ACC112 (cell line): ENCODE measurements around the gene SFMBT1.

Experiments
- H2AFZ ChIP-seq: fragments of 200-600 bp; sonication (generic); one replicate; pipeline ENCODE4 v1.6.0; 2017; ENCODE audit warnings: antibody characterized with exemption, low read length; ENCODE audit not compliant: unreplicated experiment
- H3K27ac ChIP-seq: fragments of 200-600 bp; sonication (generic); 2 replicates; pipeline ENCODE4 v1.5.1; 2014; ENCODE audit warnings: low read depth, mild to moderate bottlenecking, antibody characterized with exemption, low read length, moderate library complexity
- H3K27me3 ChIP-seq: fragments of 200-600 bp; sonication (generic); 2 replicates; pipeline ENCODE4 v1.6.1; 2014; ENCODE audit warnings: mild to moderate bottlenecking, antibody characterized with exemption, low read length, moderate library complexity, mixed read lengths; ENCODE audit not compliant: insufficient read depth
- H3K36me3 ChIP-seq: fragments of 200-600 bp; sonication (generic); 2 replicates; pipeline ENCODE4 v1.6.1; 2016; ENCODE audit warnings: mild to moderate bottlenecking, antibody characterized with exemption, low read length, moderate library complexity, mixed read lengths; ENCODE audit not compliant: insufficient read depth
- H3K4me1 ChIP-seq: fragments of 200-600 bp; sonication (generic); one replicate; pipeline ENCODE4 v1.6.1; 2016; ENCODE audit warnings: low read length, mixed read lengths; ENCODE audit not compliant: insufficient read depth, unreplicated experiment, control insufficient read depth
- H3K4me3 ChIP-seq: fragments of 200-600 bp; sonication (generic); 2 replicates; pipeline ENCODE4 v1.5.1; 2014; ENCODE audit warnings: mild to moderate bottlenecking, low read depth, low read length
- H3K79me2 ChIP-seq: fragments of 200-600 bp; sonication (generic); one replicate; pipeline ENCODE4 v1.6.0; 2016; ENCODE audit warnings: low read length; ENCODE audit not compliant: control insufficient read depth, unreplicated experiment, insufficient read depth

SFMBT1 gene

DNA sequence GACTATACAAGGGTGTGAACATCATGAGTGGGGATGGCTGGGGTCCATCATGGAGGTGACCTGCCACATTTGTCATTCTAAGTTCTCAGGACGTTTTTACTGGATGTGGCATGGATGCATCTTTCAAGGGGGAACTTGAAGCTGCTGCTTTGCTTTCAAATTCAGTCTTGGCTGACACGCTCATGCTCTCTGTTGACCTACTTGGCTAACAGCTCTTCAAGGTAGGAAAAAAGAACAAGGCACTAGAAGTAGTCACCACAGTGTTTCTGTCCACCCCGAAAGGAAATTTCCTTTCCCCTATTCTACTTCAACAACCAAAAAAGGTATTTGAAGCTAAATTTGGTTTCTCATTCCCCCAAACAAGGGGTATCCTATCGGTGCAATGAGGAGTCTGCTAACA, 163.5 kb downstream of the SFMBT1 start:
- Histone ChIP-seq H3K27me3 (no peaks in the 10 kb centered on the region), H2AFZ (no peak overlapping the region), H3K79me2 (peaks cover 5% of the 10 kb centered on the region), H3K4me1 (no peaks in the 10 kb centered on the region), H3K36me3 (peaks cover 15% of the 10 kb centered on the region; the same call in 1 of the 2 replicates), H3K27ac (no peak overlapping the region), H3K4me3 (no peak overlapping the region)

DNA sequence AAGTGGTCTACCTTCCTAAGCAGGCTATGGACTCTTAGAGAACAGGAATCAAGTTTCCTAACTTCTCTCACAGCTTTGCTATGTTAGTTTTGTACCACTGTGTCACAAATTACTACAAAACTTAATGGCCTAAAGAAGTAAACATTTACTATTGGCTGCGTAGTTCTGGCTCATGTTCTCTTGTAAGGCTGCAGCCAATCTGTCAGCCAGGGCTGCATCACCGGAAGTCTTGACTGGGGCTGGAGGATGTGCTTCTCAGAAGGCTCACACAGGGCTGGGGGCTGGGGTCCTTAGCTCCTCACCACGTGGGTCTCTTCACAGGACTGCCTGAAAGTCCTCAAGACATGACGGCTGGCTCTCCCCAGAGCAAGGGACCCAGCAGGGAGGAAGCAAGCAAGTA, 164.0 kb downstream of the SFMBT1 start:
- Histone ChIP-seq H3K4me3 (no peak overlapping the region), H3K27ac (no peak overlapping the region), H3K36me3 (peaks cover 15% of the 10 kb centered on the region; the same call in 1 of the 2 replicates), H3K4me1 (no peaks in the 10 kb centered on the region), H3K79me2 (peaks cover 2% of the 10 kb centered on the region), H3K27me3 (no peaks in the 10 kb centered on the region), H2AFZ (no peak overlapping the region)

DNA sequence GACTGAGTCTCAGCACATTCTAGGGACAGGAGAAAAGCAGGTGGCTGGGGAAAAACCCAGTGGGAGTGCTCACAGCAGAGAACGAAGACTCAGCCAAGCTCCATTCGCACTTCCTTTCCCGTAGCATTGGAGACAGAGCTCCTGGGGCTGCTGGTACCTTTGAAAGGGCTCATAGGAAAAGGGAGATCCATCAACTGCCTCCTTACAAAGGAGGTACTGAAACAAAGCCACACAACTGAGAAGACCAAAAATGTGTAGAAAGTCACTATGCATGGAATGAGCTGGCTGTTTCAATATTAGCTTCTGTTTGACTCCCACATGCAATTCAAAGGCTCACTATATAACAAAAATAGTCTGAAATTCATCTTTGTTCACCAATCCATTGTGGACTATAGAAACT, 165.4 kb downstream of the SFMBT1 start:
- H3K27me3 ChIP-seq, result no peaks in the 10 kb centered on the region
- no peak overlapping the region for H2AFZ ChIP-seq
- no peak overlapping the region for H3K27ac ChIP-seq
- peaks cover 2% of the 10 kb centered on the region for H3K79me2 ChIP-seq
- H3K4me3 ChIP-seq, result no peak overlapping the region
- H3K36me3 ChIP-seq, result peaks cover 10% of the 10 kb centered on the region; the same call in 1 of the 2 replicates
- H3K4me1 ChIP-seq, result no peaks in the 10 kb centered on the region

GRCh38 chr3:52880047-52880446, 165.8 kb downstream of the SFMBT1 start:
- no peak overlapping the region for H3K27ac ChIP-seq
- H3K4me3 ChIP-seq, result no peak overlapping the region
- H3K79me2 ChIP-seq, result peaks cover 2% of the 10 kb centered on the region
- no peak overlapping the region for H2AFZ ChIP-seq
- H3K27me3 ChIP-seq, result no peaks in the 10 kb centered on the region
- no peaks in the 10 kb centered on the region for H3K4me1 ChIP-seq
- H3K36me3 ChIP-seq, result peaks cover 5% of the 10 kb centered on the region; the same call in 1 of the 2 replicates

GRCh38 chr3:52879581-52879980, 166.3 kb downstream of the SFMBT1 start:
- Histone ChIP-seq H3K27ac (no peak overlapping the region), H2AFZ (no peak overlapping the region), H3K79me2 (peaks cover 4% of the 10 kb centered on the region), H3K4me1 (no peaks in the 10 kb centered on the region), H3K27me3 (no peaks in the 10 kb centered on the region), H3K4me3 (no peak overlapping the region), H3K36me3 (0 out of 2 replicates have a peak, but pooled peaks cover 2% of the 10 kb centered on the region)

- Histone ChIP-seq H2AFZ (no peak overlapping the region), H3K27me3 (no peaks in the 10 kb centered on the region), H3K4me1 (peaks cover 4% of the 10 kb centered on the region), H3K27ac (no peak overlapping the region), H3K79me2 (peaks cover 4% of the 10 kb centered on the region), H3K36me3 (no peaks in the 10 kb centered on the region), H3K4me3 (no peak overlapping the region)
Measured at GRCh38 chr3:52879090-52879489, 166.8 kb downstream of the SFMBT1 start.

DNA sequence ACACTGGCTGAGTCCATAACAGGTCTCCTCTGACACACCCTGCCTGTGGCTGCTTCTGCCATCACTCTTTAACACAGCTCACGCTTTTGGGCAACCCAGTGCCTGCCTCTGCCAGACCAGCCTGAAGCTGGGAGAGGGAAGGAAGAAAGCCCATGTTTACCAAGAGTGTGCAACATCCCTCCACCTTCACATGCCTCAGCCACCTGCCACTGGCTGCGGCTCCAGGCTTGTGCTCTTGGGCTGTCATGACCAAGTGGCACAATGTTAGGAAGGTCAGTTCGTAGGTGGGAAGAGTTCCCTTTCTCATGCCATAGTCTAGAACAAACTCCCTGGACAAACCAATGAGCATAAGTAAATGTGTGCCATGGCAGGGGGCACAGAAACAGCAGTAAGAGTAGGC, 168.8 kb downstream of the SFMBT1 start:
- Histone ChIP-seq H3K79me2 (peaks cover 14% of the 10 kb centered on the region), H3K36me3 (no peaks in the 10 kb centered on the region), H3K4me1 (peaks cover 11% of the 10 kb centered on the region), H3K27ac (no peak overlapping the region), H3K4me3 (no peak overlapping the region), H3K27me3 (no peaks in the 10 kb centered on the region), H2AFZ (no peak overlapping the region)

DNA sequence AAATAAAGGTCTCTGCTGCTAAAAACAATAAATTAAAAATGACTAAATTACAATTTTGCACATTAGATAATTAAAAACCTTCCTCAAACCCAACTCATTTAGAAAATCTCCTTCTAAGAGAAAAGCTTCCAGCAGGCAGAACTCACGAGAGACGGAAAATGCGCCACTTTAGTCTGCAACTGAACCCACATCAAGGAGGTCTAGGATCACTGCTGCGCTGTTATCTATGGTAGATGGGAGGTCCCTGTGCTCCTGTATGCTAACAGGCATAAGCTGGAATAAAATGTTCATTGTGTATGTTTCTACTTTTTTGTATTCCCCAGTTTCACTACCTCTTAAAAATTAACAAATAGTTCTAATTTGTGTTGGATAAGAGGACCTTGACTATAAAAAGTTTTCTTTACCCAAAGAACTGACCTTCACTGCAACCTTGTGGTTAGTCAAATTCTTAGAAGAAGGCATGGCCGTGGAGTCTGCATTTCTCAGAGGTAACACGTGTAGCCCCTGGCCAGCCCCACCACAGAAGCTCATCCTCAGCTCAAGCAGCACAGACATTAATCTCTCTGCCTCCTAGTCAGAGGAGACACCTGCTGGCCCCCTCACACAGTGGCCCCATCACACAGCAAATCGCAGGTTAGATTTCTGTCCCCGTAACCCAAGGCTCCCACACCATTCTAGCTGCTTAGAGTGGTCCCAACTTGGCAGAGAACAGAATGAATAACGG, 170.8 kb downstream of the SFMBT1 start:
- Histone ChIP-seq H3K27ac (no peak overlapping the region), H2AFZ (no peak overlapping the region), H3K36me3 (no peaks in the 10 kb centered on the region), H3K27me3 (no peaks in the 10 kb centered on the region), H3K79me2 (peaks cover 14% of the 10 kb centered on the region), H3K4me1 (peaks cover 11% of the 10 kb centered on the region), H3K4me3 (no peak overlapping the region)

- peaks cover 11% of the 10 kb centered on the region for H3K4me1 ChIP-seq
- no peaks in the 10 kb centered on the region for H3K27me3 ChIP-seq
- H3K36me3 ChIP-seq, result no peaks in the 10 kb centered on the region
- no peak overlapping the region for H3K27ac ChIP-seq
- H3K79me2 ChIP-seq, result peaks cover 14% of the 10 kb centered on the region
- no peak overlapping the region; the same call in 1 of the 2 replicates for H3K4me3 ChIP-seq
- H2AFZ ChIP-seq, result no peak overlapping the region
Measured at GRCh38 chr3:52874160-52874701, 171.6 kb downstream of the SFMBT1 start.

DNA sequence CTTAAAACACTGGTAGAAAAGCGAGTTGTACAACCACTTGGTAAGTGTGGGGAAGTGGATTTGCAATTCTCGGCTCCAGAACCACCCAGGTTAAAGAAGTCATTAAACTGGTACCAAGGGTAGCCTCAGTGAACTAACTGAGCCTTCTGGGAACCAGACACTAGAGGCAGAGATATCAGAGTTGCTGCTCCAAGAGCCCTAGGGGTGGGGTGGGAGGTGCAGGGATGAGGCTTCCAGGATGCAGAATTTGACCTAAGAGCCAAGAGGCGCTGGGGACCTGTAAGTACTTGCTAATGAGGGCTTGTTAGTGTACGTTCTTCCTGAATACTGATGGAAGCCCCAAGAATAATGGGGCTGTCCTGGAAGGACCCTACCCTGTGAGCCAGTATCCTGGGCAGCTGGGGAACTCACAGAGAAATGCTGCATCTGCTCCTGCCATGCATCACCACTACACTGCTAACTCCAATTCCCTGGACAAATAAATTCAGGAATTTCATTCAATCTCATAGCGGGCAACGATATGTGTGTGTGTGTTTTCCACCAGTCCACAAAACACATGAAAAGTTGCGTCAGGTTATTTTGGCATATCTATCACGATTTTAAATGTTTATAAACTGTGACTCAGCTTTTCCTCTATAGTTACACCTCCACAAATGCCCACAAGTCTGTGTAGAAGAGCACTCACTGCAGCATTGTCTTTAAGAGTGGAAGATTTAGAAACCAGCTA, 172.3 kb downstream of the SFMBT1 start:
- no peaks in the 10 kb centered on the region for H3K27me3 ChIP-seq
- peaks cover 11% of the 10 kb centered on the region for H3K4me1 ChIP-seq
- no peak overlapping the region; the same call in 1 of the 2 replicates for H3K4me3 ChIP-seq
- H3K79me2 ChIP-seq, result peaks cover 14% of the 10 kb centered on the region
- H2AFZ ChIP-seq, result no peak overlapping the region
- H3K36me3 ChIP-seq, result no peaks in the 10 kb centered on the region
- no peak overlapping the region for H3K27ac ChIP-seq
